GM18507 (cell line): Measurements from ENCODE around the gene NMS.
"Not testable (repeated sequence)": the region's sequence is repeated elsewhere in the genome, so short reads cannot be mapped to it uniquely, and the experiment has no call there.

ENCODE experiments used
- DNase-seq: peaks from one replicate; pipeline ENCODE4 v3.0.0; 2011; ENCODE audit warnings: low read depth; ENCODE audit not compliant: insufficient read length; ENCODE audit errors: extremely low spot score
- FAIRE-seq: peaks from 2 replicates; lab custom pipeline; 2011; peaks lifted over from hg19 to GRCh38; lab: Jason Lieb, UNC

Gene NMS

GRCh38 chr2:100470182-100470581, at the start of gene NMS:
Gene NMS, plus strand, starts transcription at chr2:100470482. Its CDS starts 7 bp downstream, at chr2:100470489.
- no peak for DNase-seq
- FAIRE-seq: no peak

GRCh38 chr2:100422320-100423055, 47.8 kb upstream of the NMS start:
- FAIRE-seq (no peak), DNase-seq (no peak)

- FAIRE-seq (no peak), DNase-seq (no peak)
These were observed 46.7 kb upstream of the NMS start for GRCh38 chr2:100423631-100424030.

- FAIRE-seq: no peak
- DNase-seq: no peak
These were observed 45.9 kb upstream of the NMS start for GRCh38 chr2:100424277-100424875.

GRCh38 chr2:100425107-100425506, 45.2 kb upstream of the NMS start:
- DNase-seq (no peak), FAIRE-seq (no peak)

GRCh38 chr2:100425573-100426383, 44.5 kb upstream of the NMS start:
- no peak for FAIRE-seq
- DNase-seq: no peak

GRCh38 chr2:100426384-100426720, 43.9 kb upstream of the NMS start:
- DNase-seq (no peak), FAIRE-seq (no peak)

- FAIRE-seq: no peak
These were observed 43.2 kb upstream of the NMS start for GRCh38 chr2:100427111-100427510.

GRCh38 chr2:100427627-100428258, 42.5 kb upstream of the NMS start:
- no peak for DNase-seq
- FAIRE-seq: peak; percentile 9

More at GRCh38 chr2:100427111-100427510, 43.2 kb upstream of the NMS start:
- no peak for DNase-seq

- FAIRE-seq (no peak), DNase-seq (no peak)
These were observed 40.6 kb upstream of the NMS start for GRCh38 chr2:100429726-100430125.

- no peak for FAIRE-seq
These were observed 32.5 kb upstream of the NMS start for GRCh38 chr2:100437751-100438150.

GRCh38 chr2:100446696-100447095, 23.6 kb upstream of the NMS start:
- FAIRE-seq (no peak), DNase-seq (no peak)

More at GRCh38 chr2:100437751-100438150, 32.5 kb upstream of the NMS start:
- DNase-seq: no peak

- DNase-seq (no peak), FAIRE-seq (no peak)
These were observed 19.2 kb upstream of the NMS start for GRCh38 chr2:100451092-100451491.

GRCh38 chr2:100451734-100452133, 18.5 kb upstream of the NMS start:
- FAIRE-seq: no peak
- DNase-seq: no peak

GRCh38 chr2:100453853-100454252, 16.4 kb upstream of the NMS start:
- DNase-seq: no peak
- peak; percentile 56 for FAIRE-seq

GRCh38 chr2:100456357-100456756, 13.9 kb upstream of the NMS start:
- not testable (repeated sequence) for FAIRE-seq, DNase-seq

GRCh38 chr2:100460904-100461530, 9.3 kb upstream of the NMS start:
- FAIRE-seq (no peak), DNase-seq (no peak)

- DNase-seq (no peak), FAIRE-seq (no peak)
These were observed 724 bp downstream of the NMS start for GRCh38 chr2:100470898-100471514.

GRCh38 chr2:100476606-100477005, 6.3 kb downstream of the NMS start:
- FAIRE-seq (no peak), DNase-seq (no peak)
